Measurements from ENCODE around the gene HMOX2.
A peak's percentile ranks its signal among the peaks of the same experiment; 100 is the strongest.

HMOX2 gene

GRCh38 chr16:4475880-4476788 lies at the start of gene HMOX2:
TSS of gene HMOX2 (plus strand) at chr16:4476398. CDS start at chr16:4505525, 29,127 bp downstream.
- DNase-seq: peak; percentile 92

DNA sequence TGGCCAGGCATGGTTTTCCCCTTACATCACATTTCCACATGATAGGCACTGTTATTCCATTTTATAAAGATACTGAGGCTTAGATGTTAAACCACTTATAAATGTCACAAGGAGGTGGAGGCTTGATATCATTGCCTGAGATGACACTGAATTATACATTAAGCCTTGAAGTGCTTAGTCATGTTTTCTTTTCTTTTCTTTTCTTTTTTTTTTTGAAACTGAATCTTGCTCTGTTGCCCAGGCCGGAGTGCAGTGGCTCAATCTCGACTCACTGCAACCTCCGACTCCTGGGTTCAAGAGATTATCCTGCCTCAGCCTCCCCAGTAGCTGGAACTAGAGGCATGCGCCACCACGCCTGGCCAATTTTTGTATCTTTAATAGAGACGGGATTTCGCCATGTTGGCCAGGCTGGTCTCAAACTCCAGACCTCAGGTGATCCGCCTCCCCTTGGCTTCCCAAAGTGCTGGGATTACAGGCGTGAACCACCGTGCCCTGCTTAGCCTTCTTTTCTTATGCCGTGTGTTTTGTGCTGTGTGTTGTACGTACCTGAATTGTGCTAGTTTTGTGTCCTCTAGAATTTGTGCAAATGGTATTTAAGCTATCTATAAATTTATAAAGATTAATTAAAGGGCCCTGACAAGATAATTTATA lies 49.4 kb upstream of the HMOX2 start:
- no peak for DNase-seq

- no peak for DNase-seq
These were observed 47.7 kb upstream of the HMOX2 start for GRCh38 chr16:4428500-4428899.

GRCh38 chr16:4431023-4431422 lies 45.2 kb upstream of the HMOX2 start:
- DNase-seq: no peak

- no peak for DNase-seq
These were observed 43.0 kb upstream of the HMOX2 start for GRCh38 chr16:4433228-4433627.

GRCh38 chr16:4433914-4434787 lies 42.0 kb upstream of the HMOX2 start:
- no peak for DNase-seq

DNA sequence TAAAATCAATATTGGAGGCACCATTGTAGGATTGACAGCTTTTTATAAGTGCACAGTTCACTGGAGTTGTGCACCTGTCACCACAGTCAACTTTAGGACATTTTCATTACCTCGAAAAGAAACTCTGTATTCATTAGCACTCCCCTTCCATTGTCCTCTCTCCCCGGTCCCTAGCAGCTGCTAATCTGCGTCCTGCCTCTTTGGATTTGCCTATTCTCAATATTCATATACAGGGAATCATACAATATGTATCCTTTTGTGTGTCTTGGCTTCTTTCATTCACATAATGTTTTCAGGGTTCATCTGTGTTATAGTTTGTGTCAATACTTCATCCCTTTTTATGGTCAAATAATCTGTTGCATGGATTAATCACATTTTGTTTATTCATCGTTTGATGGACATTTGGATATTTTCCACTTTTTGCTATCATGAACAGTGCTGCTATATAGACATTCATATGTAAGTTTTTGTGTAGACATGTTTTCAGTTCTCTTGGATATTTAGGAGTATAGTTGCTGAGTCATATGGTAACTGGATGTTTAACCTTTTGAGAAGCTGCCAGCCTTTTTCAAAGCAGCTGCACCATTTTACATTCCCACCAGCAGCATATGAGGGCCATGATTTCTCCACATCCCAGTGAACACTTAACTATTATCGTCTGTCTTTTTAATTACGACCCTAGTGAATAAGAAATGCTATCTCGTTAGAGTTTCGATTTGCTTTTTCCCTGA lies 40.7 kb upstream of the HMOX2 start:
- DNase-seq: no peak

- no peak for DNase-seq
These were observed 38.8 kb upstream of the HMOX2 start for GRCh38 chr16:4437366-4437765.

DNA sequence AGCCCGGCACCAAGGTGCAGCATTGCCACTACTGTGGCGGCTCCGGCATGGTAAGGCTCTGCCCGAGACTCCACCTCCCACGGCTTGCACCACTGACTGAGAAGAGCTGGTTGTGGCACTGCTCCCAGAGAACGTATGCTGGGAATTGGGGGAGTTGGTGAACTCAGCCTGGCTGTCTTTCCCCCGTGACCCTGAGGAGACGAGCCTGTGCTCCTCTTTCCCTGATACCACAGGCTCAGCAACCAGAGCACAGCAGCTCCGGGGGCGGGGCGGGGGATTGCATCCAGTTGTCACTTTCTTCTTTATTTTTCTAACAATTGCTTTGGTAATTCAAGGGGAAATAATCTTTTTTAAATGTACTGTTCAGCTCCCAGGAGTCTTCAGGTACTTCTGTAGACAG lies 33.8 kb upstream of the HMOX2 start:
- DNase-seq: no peak

DNA sequence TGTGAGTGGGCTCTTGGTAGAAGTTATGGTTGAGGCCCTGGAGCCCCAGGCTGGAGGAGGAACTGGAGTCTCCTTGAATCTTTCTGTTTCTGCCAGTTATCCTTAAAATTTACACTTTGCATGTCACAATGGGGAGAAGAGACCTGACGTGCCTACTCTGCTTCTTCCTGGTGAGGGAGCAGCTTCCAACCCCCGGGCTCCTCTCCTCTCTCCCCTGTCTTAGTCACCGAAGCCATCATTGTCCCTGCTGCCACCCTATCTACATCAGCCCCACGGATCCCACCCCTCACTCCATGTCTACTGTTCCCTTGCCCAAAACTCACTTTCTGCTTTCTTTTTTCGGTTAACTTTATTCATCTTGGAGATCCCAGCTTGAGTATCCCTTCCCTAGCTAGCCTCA lies 32.9 kb upstream of the HMOX2 start:
- no peak for DNase-seq

GRCh38 chr16:4443986-4444385 lies 32.2 kb upstream of the HMOX2 start:
- DNase-seq: no peak

- no peak for DNase-seq
These were observed 25.8 kb upstream of the HMOX2 start for GRCh38 chr16:4450430-4450829.

- no peak for DNase-seq
These were observed 25.2 kb upstream of the HMOX2 start for GRCh38 chr16:4450931-4451519.

- peak; percentile 4 for DNase-seq
These were observed 23.5 kb upstream of the HMOX2 start for GRCh38 chr16:4452674-4453073.

GRCh38 chr16:4454623-4455022 lies 21.6 kb upstream of the HMOX2 start:
- DNase-seq: no peak

GRCh38 chr16:4455081-4455480 lies 21.1 kb upstream of the HMOX2 start:
- DNase-seq: no peak

GRCh38 chr16:4455951-4456350 lies 20.2 kb upstream of the HMOX2 start:
- DNase-seq: no peak

DNA sequence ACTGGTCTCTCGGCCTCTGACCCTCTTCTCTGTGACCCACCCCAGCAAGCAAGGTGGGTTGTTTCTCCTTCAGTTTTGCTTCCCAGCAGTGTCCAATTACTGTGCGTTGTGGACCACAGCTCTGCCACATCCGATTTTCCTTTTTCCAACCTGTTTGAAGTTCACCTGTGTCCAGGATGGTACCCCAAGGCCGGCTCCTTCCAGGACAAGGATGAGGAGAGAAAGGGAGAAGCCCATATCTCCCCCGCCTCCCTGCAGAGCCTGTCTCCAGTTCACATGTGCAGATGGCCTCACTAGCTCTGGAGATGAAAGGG lies 15.3 kb upstream of the HMOX2 start:
- DNase-seq: no peak

DNA sequence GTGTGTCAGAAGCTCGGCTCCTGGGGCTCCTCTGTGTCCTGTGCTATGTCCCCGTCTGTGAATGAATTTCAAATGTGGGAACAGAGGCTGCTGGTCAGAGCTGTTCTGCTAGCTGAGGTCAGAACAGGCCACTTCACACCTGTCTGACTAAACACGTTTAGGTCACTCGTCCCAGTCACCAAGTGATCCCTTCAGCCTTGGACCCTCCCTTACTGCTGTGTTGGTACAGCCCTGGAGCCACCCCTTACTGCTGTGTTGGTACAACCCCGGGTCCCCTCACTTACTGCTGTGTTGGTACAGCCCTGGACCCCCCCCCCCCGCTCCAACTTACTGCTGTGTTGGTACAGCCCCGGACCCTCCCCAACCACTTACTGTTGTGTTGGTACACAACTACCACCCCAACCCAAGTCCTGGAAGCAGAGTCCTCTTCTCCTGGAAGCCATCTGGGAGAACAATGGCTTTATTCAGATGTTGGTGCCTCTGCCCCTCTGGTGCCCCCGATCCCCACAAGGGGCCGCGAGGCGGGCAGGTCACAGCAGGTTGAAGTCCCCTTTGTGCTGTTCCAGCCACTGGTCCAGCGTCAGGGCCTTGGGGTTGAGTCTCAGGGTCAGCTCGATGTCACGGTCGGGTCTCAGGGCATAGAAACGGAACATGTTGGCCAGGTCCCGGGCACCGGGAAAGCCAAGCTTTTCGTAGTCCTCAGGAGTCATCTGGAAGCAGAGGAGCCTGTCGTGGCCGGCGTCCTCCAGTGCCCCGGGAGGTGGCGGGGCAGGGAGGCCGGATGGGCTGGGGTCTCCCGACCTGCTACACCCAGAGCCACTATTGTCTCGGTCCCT lies 14.7 kb upstream of the HMOX2 start:
- DNase-seq: no peak

GRCh38 chr16:4463522-4464163 lies 12.6 kb upstream of the HMOX2 start:
- DNase-seq: no peak

Measured in inflammatory macrophage treated with lipopolysaccharide for 4 hours (primary cell).